Immature natural killer cell (primary cell): ENCODE data around the gene NAXD. TPM values are rescaled to one million over a fixed set of nuclear protein-coding genes. Genes with fewer than 3 reads are reported as not detected.

Experiments
- DNase-seq, 3 donors: peaks; one replicate each; pipeline ENCODE4 v3.0.0; 2022; ENCODE audit warnings: mixed read lengths in 1 of 3
- H3K27ac Mint-ChIP-seq, 6 donors: one replicate each; pipeline ENCODE4 v1.8.0; 2020; ENCODE audit warnings: mixed read lengths in 6 of 6, mild to moderate bottlenecking in 5 of 6, inconsistent platforms in 4 of 6, moderate library complexity in 3 of 6
- H3K27me3 Mint-ChIP-seq, 3 donors: one replicate each; pipeline ENCODE4 v1.8.0; 2020 to 2021; ENCODE audit warnings: low read depth in 3 of 3, mild to moderate bottlenecking in 3 of 3, mixed read lengths in 3 of 3, moderate library complexity in 3 of 3, inconsistent platforms in 1 of 3
- H3K36me3 Mint-ChIP-seq, 3 donors: one replicate each; pipeline ENCODE4 v1.8.0; 2020; ENCODE audit warnings: mixed read lengths in 3 of 3, inconsistent platforms in 2 of 3, mild to moderate bottlenecking in 2 of 3
- H3K4me1 Mint-ChIP-seq, 2 donors: one replicate each; pipeline ENCODE4 v1.8.0; 2020; ENCODE audit warnings: inconsistent platforms in 2 of 2, mild to moderate bottlenecking in 2 of 2, mixed read lengths in 2 of 2, moderate library complexity in 1 of 2
- H3K4me3 Mint-ChIP-seq, 5 donors: one replicate each; pipeline ENCODE4 v1.8.0; 2020; ENCODE audit warnings: mild to moderate bottlenecking in 5 of 5, mixed read lengths in 5 of 5, inconsistent platforms in 3 of 5, moderate library complexity in 3 of 5
- H3K9me3 Mint-ChIP-seq, 6 donors: one replicate each; pipeline ENCODE4 v1.8.0; 2020; ENCODE audit warnings: mild to moderate bottlenecking in 6 of 6, mixed read lengths in 6 of 6, inconsistent platforms in 4 of 6, moderate library complexity in 3 of 6
- polyA plus RNA-seq, 3 donors: library from polyadenylated mRNA; unstranded; fragments of 300-500 nt; fragmentation: Illumina TruSeq; gene quantifications; one replicate each; pipeline ENCODE4 v1.2.3, GENCODE V29; 2021

NAXD gene
- polyA plus RNA-seq, 3 donors from 2014 or later = 4.4 to 13.4 (median 7.7) TPM

- Mint-ChIP-seq H3K4me1 (no peaks in the 10 kb centered on the region), H3K9me3 (no peaks in the 10 kb centered on the region), H3K4me3 (no peak overlapping the region), H3K36me3 (peaks cover 0 to 17% (median 4%) of the 10 kb centered on the region in 3 donors), H3K27me3 (peaks cover 0 to 9% (median 2%) of the 10 kb centered on the region in 3 donors), H3K27ac (no peak overlapping the region)
- DNase-seq = no peak
Observed at GRCh38 chr13:110638257-110638656, 22.9 kb downstream of the NAXD start.

- H3K27ac Mint-ChIP-seq = peak overlapping the region in 1 of 6 donors; percentile 14
- H3K4me1 Mint-ChIP-seq = no peaks in the 10 kb centered on the region
- no peaks in the 10 kb centered on the region for H3K9me3 Mint-ChIP-seq
- no peak for DNase-seq
- H3K36me3 Mint-ChIP-seq = peaks cover 0 to 19% (median 6%) of the 10 kb centered on the region in 3 donors
- H3K4me3 Mint-ChIP-seq = no peak overlapping the region
- peaks cover 0 to 8% (median 2%) of the 10 kb centered on the region in 3 donors for H3K27me3 Mint-ChIP-seq
Observed at GRCh38 chr13:110638814-110639806, 23.8 kb downstream of the NAXD start.

GRCh38 chr13:110639935-110640334 is 24.6 kb downstream of the NAXD start:
- Mint-ChIP-seq H3K9me3 (no peaks in the 10 kb centered on the region), H3K4me1 (peaks cover 3 to 5% of the 10 kb centered on the region in 2 donors), H3K4me3 (no peak overlapping the region), H3K27me3 (peaks cover 0 to 10% (median 2%) of the 10 kb centered on the region in 3 donors), H3K27ac (peak overlapping the region in 3 of 6 donors; percentile 14 to 47 (median 19)), H3K36me3 (peaks cover 0 to 22% (median 6%) of the 10 kb centered on the region in 3 donors)
- DNase-seq = no peak

GRCh38 chr13:110640591-110641029 is 25.3 kb downstream of the NAXD start:
- Mint-ChIP-seq H3K27me3 (peaks cover 0 to 10% (median under 1%) of the 10 kb centered on the region in 3 donors), H3K27ac (peak overlapping the region in 1 of 6 donors; percentile 40), H3K9me3 (no peaks in the 10 kb centered on the region), H3K4me3 (no peak overlapping the region), H3K36me3 (peaks cover 0 to 19% (median 6%) of the 10 kb centered on the region in 3 donors), H3K4me1 (peaks cover 5% of the 10 kb centered on the region in 2 donors)
- no peak for DNase-seq

- peaks cover 0 to 10% (median 0%) of the 10 kb centered on the region in 3 donors for H3K27me3 Mint-ChIP-seq
- no peaks in the 10 kb centered on the region for H3K9me3 Mint-ChIP-seq
- no peak overlapping the region for H3K4me3 Mint-ChIP-seq
- no peak overlapping the region for H3K27ac Mint-ChIP-seq
- no peak for DNase-seq
- peaks cover 3 to 19% (median 6%) of the 10 kb centered on the region in 3 donors for H3K36me3 Mint-ChIP-seq
- peaks cover 5% of the 10 kb centered on the region in 2 donors for H3K4me1 Mint-ChIP-seq
Observed at GRCh38 chr13:110641055-110642015, 26.0 kb downstream of the NAXD start.

- peaks cover 3 to 19% (median 6%) of the 10 kb centered on the region in 3 donors for H3K36me3 Mint-ChIP-seq
- peaks cover 5% of the 10 kb centered on the region in 2 donors for H3K4me1 Mint-ChIP-seq
- peaks cover 0 to 10% (median 0%) of the 10 kb centered on the region in 3 donors for H3K27me3 Mint-ChIP-seq
- no peak overlapping the region for H3K4me3 Mint-ChIP-seq
- no peaks in the 10 kb centered on the region for H3K9me3 Mint-ChIP-seq
- DNase-seq = no peak
- peak overlapping the region in 1 of 6 donors; percentile 29 for H3K27ac Mint-ChIP-seq
Observed at GRCh38 chr13:110642291-110642981, 27.1 kb downstream of the NAXD start.

GRCh38 chr13:110643324-110643723 is 28.0 kb downstream of the NAXD start:
- peaks cover 0 to 12% (median 0%) of the 10 kb centered on the region in 3 donors for H3K27me3 Mint-ChIP-seq
- peak overlapping the region in 1 of 6 donors; percentile 29 for H3K27ac Mint-ChIP-seq

GRCh38 chr13:110643768-110644421 is 28.6 kb downstream of the NAXD start:
- H3K4me1 Mint-ChIP-seq = peaks cover 5% of the 10 kb centered on the region in 2 donors
- H3K27ac Mint-ChIP-seq = no peak overlapping the region
- no peaks in the 10 kb centered on the region for H3K9me3 Mint-ChIP-seq
- no peak overlapping the region for H3K4me3 Mint-ChIP-seq
- DNase-seq = no peak
- H3K36me3 Mint-ChIP-seq = peaks cover 3 to 18% (median 6%) of the 10 kb centered on the region in 3 donors
- H3K27me3 Mint-ChIP-seq = peaks cover 0 to 11% (median 0%) of the 10 kb centered on the region in 3 donors

More at GRCh38 chr13:110643324-110643723, 28.0 kb downstream of the NAXD start:
- Mint-ChIP-seq H3K9me3 (no peaks in the 10 kb centered on the region), H3K4me1 (peaks cover 5% of the 10 kb centered on the region in 2 donors), H3K4me3 (no peak overlapping the region), H3K36me3 (peaks cover 3 to 23% (median 6%) of the 10 kb centered on the region in 3 donors)
- no peak for DNase-seq

GRCh38 chr13:110644892-110645521 is 29.7 kb downstream of the NAXD start:
- peaks cover 3 to 16% (median 6%) of the 10 kb centered on the region in 3 donors for H3K36me3 Mint-ChIP-seq
- peaks cover 5% of the 10 kb centered on the region in 2 donors for H3K4me1 Mint-ChIP-seq

GRCh38 chr13:110645750-110646149 is 30.4 kb downstream of the NAXD start:
- Mint-ChIP-seq H3K4me3 (no peak overlapping the region), H3K27me3 (peaks cover 0 to 9% (median 0%) of the 10 kb centered on the region in 3 donors), H3K36me3 (peaks cover 6 to 18% (median 6%) of the 10 kb centered on the region in 3 donors), H3K27ac (no peak overlapping the region), H3K9me3 (no peaks in the 10 kb centered on the region), H3K4me1 (peaks cover 5% of the 10 kb centered on the region in 2 donors)
- no peak for DNase-seq

More at GRCh38 chr13:110644892-110645521, 29.7 kb downstream of the NAXD start:
- peaks cover 0 to 9% (median 0%) of the 10 kb centered on the region in 3 donors for H3K27me3 Mint-ChIP-seq
- H3K27ac Mint-ChIP-seq = peak overlapping the region in 1 of 6 donors; percentile 29
- peak; percentile 36 to 63 (median 44) for DNase-seq
- no peaks in the 10 kb centered on the region for H3K9me3 Mint-ChIP-seq
- no peak overlapping the region for H3K4me3 Mint-ChIP-seq

- Mint-ChIP-seq H3K27ac (no peak overlapping the region), H3K4me3 (no peak overlapping the region), H3K36me3 (peaks cover 6 to 21% (median 12%) of the 10 kb centered on the region in 3 donors), H3K9me3 (no peaks in the 10 kb centered on the region), H3K4me1 (peaks cover 5% of the 10 kb centered on the region in 2 donors), H3K27me3 (peaks cover 0 to 5% (median 2%) of the 10 kb centered on the region in 3 donors)
- DNase-seq = no peak
Observed at GRCh38 chr13:110646442-110647364, 31.4 kb downstream of the NAXD start.
